HCT116 (cell line): Measurements from ENCODE around the gene IFRD2. TPM values are rescaled to one million over a fixed set of nuclear protein-coding genes. Genes with fewer than 3 reads are reported as not detected.

ENCODE experiments used
- ATAC-seq: fragments of 200-7000 bp; cut with Tn5 transposase; 2 replicates; pipeline ENCODE4 v1.9.1; 2020; ENCODE audit warnings: mild to moderate bottlenecking, moderate library complexity
- BruUV-seq: library from RNA; stranded (reverse); fragments of 400-500 nt; replicated peaks from 2 replicates; lab custom pipeline; 2021; lab: Mats Ljungman, UMichigan
- CTCF ChIA-PET: fragments of 300-600 bp; sonication (Branson Sonifier 250); formaldehyde crosslinking; loops from one replicate; lab custom pipeline; 2021; ENCODE audit warnings: antibody characterized with exemption; lab: Charles Lee
- POLR2A ChIA-PET: fragments of 300-600, 350-600 bp; sonication (Branson Sonifier 250); formaldehyde crosslinking; loops from one replicate; lab custom pipeline; 2021; ENCODE audit warnings: antibody characterized with exemption; lab: Charles Lee
- RAD21 ChIA-PET, 2 experiments: fragments of 300-600 bp; sonication (Branson Sonifier 250); formaldehyde crosslinking; loops; one replicate each; lab custom pipeline; 2023; ENCODE audit warnings: low total read pairs in 2 of 2; ENCODE audit not compliant: uncharacterized antibody in 2 of 2, unreplicated experiment in 2 of 2, low non-redundant PET in 1 of 2; lab: Charles Lee
- DNase-seq: peaks from one replicate; pipeline ENCODE4 v3.0.0-alpha.2; 2010; ENCODE audit warnings: low read depth, low spot score
- H2AFZ ChIP-seq: fragments of 200-600 bp; shearing (Covaris generic), sonication (generic); 2 replicates; pipeline ENCODE4 v1.6.1; 2017; ENCODE audit warnings: low read depth, mixed run types, mixed read lengths, antibody characterized with exemption, low read length; ENCODE audit not compliant: poor library complexity, severe bottlenecking
- H3K27ac ChIP-seq: 2 replicates; pipeline ENCODE4 v1.5.1; 2012; ENCODE audit warnings: low read depth, low read length
- H3K27me3 ChIP-seq: fragments of 200-600 bp; sonication (generic); 2 replicates; pipeline ENCODE4 v1.6.1; 2016; ENCODE audit warnings: mixed run types, low read length, mixed read lengths; ENCODE audit not compliant: insufficient read depth
- H3K36me3 ChIP-seq, 2 experiments: fragments of 200-500 bp in 1 of 2; fragments of 200-600 bp in 1 of 2; sonication (Bioruptor generic) in 1 of 2; sonication (generic) in 1 of 2; 2 replicates each; pipeline versions ENCODE4 v1.5.1 to v1.6.1; 2014 to 2016; ENCODE audit warnings: low read length in 2 of 2, inconsistent platforms in 1 of 2, mixed read lengths in 1 of 2, mixed run types in 1 of 2; ENCODE audit not compliant: insufficient read depth in 2 of 2, control insufficient read depth in 1 of 2
- H3K4me1 ChIP-seq, 2 experiments: fragments of 200-600 bp in 1 of 2; sonication (generic) in 1 of 2; 2 replicates each; pipeline versions ENCODE4 v1.5.1 to v1.6.1; 2012 to 2017; ENCODE audit warnings: low read length in 2 of 2, inconsistent platforms in 1 of 2, mild to moderate bottlenecking in 1 of 2, mixed read lengths in 1 of 2, mixed run types in 1 of 2, moderate library complexity in 1 of 2; ENCODE audit not compliant: insufficient read depth in 2 of 2, control insufficient read depth in 1 of 2
- H3K4me2 ChIP-seq: fragments of 200-600 bp; sonication (generic); 2 replicates; pipeline ENCODE4 v1.6.1; 2017; ENCODE audit warnings: mixed run types, low read length, mixed read lengths
- H3K4me3 ChIP-seq, 2 experiments: fragments of 200-600 bp in 1 of 2; sonication (generic) in 1 of 2; replicated peaks in 1 of 2; 2 replicates each; pipeline ENCODE4 v1.5.1; 2011 to 2016; ENCODE audit warnings: low read length in 2 of 2, control low read depth in 1 of 2, low read depth in 1 of 2, mild to moderate bottlenecking in 1 of 2, mixed read lengths in 1 of 2, mixed run types in 1 of 2
- H3K79me2 ChIP-seq: fragments of 200-600 bp; sonication (generic); 2 replicates; pipeline ENCODE4 v1.6.1; 2017; ENCODE audit warnings: mild to moderate bottlenecking, mixed run types, low read length, moderate library complexity, mixed read lengths; ENCODE audit not compliant: insufficient read depth
- H3K9ac ChIP-seq: fragments of 200-600 bp; sonication (generic); 2 replicates; pipeline ENCODE4 v1.6.1; 2016; ENCODE audit warnings: low read length, mixed read lengths
- H3K9me2 ChIP-seq: fragments of 200-600 bp; sonication (generic), shearing (Covaris generic); 2 replicates; pipeline ENCODE4 v1.6.1; 2017; ENCODE audit warnings: mixed run types, mild to moderate bottlenecking, moderate library complexity; ENCODE audit not compliant: insufficient read depth
- H3K9me3 ChIP-seq, 2 experiments: fragments of 200-500 bp in 1 of 2; fragments of 200-600 bp in 1 of 2; sonication (Bioruptor generic) in 1 of 2; sonication (generic) in 1 of 2; 2 replicates each; pipeline ENCODE4 v1.6.1; 2014 to 2017; ENCODE audit warnings: low read length in 2 of 2, mixed read lengths in 2 of 2, inconsistent platforms in 1 of 2, low read depth in 1 of 2, mild to moderate bottlenecking in 1 of 2, mixed run types in 1 of 2, moderate library complexity in 1 of 2; ENCODE audit not compliant: control insufficient read depth in 1 of 2, insufficient read depth in 1 of 2
- H4K20me1 ChIP-seq: fragments of 200-600 bp; sonication (generic), shearing (Covaris generic); 2 replicates; pipeline ENCODE4 v1.6.1; 2017; ENCODE audit warnings: mixed run types, mild to moderate bottlenecking, moderate library complexity; ENCODE audit not compliant: insufficient read depth
- EGR1 ChIP-seq: IDR thresholded peaks from 2 replicates; pipeline ENCODE4 v1.6.1; 2012; ENCODE audit warnings: low read depth
- FOSL1 ChIP-seq: IDR thresholded peaks from 2 replicates; pipeline ENCODE4 v1.6.1; 2012; ENCODE audit warnings: low read depth
- POLR2AphosphoS5 ChIP-seq: IDR thresholded peaks from 2 replicates; pipeline ENCODE4 v1.6.1; 2011; ENCODE audit warnings: mild to moderate bottlenecking, low read depth, low read length, moderate library complexity
- SIN3A ChIP-seq: IDR thresholded peaks from 2 replicates; pipeline ENCODE4 v1.6.1; 2012; ENCODE audit warnings: low read depth
- TCF7L2 ChIP-seq: IDR thresholded peaks from 2 replicates; pipeline ENCODE4 v1.7.0; 2011; ENCODE audit warnings: borderline replicate concordance, inconsistent platforms; ENCODE audit not compliant: insufficient read depth, insufficient read length; ENCODE audit errors: extremely low read depth
- ZBTB33 ChIP-seq: IDR thresholded peaks from 2 replicates; pipeline ENCODE4 v1.6.1; 2011; ENCODE audit warnings: mild to moderate bottlenecking, low read length, moderate library complexity; ENCODE audit not compliant: insufficient replicate concordance; ENCODE audit errors: extremely low read depth
- ZNF274 ChIP-seq: fragments of 200-500 bp; sonication (Bioruptor generic); IDR thresholded peaks from 2 replicates; pipeline ENCODE4 v1.6.1; 2014; ENCODE audit warnings: mild to moderate bottlenecking, low read depth, low read length, inconsistent platforms
- intact Hi-C: fragments of 100-400 bp; cut with micrococcal nuclease; formaldehyde crosslinking; loops from 2 replicates; pipeline ENCODE4 v1.10.0; 2022
- total RNA-seq: library from RNA; stranded (reverse); gene quantifications from one replicate; pipeline ENCODE4 v1.2.1, GENCODE V29; 2021; ENCODE audit not compliant: unreplicated experiment
- TF ChIP-seq, protein P1 (sequence below): IDR thresholded peaks from 2 replicates; pipeline ENCODE4 v1.6.1; 2012; ENCODE audit warnings: low read depth

The IFRD2 gene
- total RNA-seq, 1 experiment from 2014 or later: 146 TPM

DNA sequence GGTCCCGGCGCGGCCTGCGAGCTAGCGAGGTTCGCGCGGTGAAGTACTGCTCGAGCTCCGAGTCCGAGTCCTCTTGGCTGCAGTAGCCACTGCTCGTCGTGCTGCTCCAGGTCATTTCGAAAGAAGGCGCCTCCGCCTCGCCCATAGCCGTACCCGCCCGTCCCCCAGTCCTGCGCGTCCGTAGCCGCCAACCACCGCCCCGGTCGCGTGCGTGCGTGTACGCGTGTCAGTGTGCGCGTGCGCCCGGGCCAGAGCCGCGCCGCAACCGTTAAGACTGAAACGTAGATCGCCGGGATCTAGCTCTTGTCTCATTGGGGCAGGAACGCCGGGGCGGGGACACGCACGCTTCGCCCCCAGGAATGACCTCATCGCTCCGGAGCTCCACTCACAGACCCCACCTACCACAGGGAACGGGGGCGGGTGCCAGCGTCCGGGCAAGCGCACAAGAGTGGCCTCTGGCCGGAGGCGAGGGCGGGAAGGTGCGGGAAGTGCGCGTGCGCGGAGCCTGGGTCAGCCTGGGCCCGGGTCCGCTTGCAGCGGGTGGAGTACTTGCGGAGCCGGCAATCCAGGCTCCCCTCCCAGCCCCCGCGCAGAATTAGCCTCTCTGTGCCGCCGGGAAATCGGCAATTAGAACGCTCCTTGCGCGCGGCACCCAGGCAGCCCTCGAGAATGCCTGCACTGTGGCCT lies 45.1 kb upstream of the IFRD2 start:
- ChIA-PET POLR2A (interaction anchor here (0.6 to 3.1 kb wide), 13 partner anchors 8 to 275 kb away, joined by 3 to 25 read pairs (median 4); partner anchors contain the start of genes CISH, CYB561D2, GNAI2 and HYAL2), CTCF (interaction anchor here (0.9 to 2.6 kb wide), 13 partner anchors 9 to 274 kb away, joined by 3 to 24 read pairs (median 7); partner anchors contain the start of genes CISH, CYB561D2, GNAI2 and NPRL2), RAD21 (interaction anchor here (0.9 to 1.6 kb wide), 4 partner anchors 9 to 277 kb away, joined by 3 to 5 read pairs (median 4); partner anchors contain the start of genes HYAL3 (in 1 of the 2), NAA80 (in 1 of the 2) and TUSC2 (in 1 of the 2))
- Histone ChIP-seq H2AFZ (no peak overlapping the region), H3K9me2 (no peaks in the 10 kb centered on the region), H3K27ac (peak overlapping the region; percentile 82), H3K4me3 (peak overlapping the region; percentile 72 to 89), H4K20me1 (no peaks in the 10 kb centered on the region; the same call in 1 of the 2 replicates), H3K36me3 (peaks cover 2 to 16% of the 10 kb centered on the region in 2 experiments; a peak in 2 of 4 replicates), H3K9ac (peak overlapping the region; percentile 98), H3K27me3 (no peaks in the 10 kb centered on the region), H3K4me2 (peak overlapping the region; percentile 95), H3K9me3 (no peaks in the 10 kb centered on the region), H3K4me1 (peaks cover 29 to 69% of the 10 kb centered on the region in 2 experiments), H3K79me2 (peaks cover 70% of the 10 kb centered on the region)
- no peak for TF ChIP-seq SIN3A
- TF ChIP-seq POLR2AphosphoS5: peak; percentile 92
- TF ChIP-seq TCF7L2: peak; percentile 28
- DNase-seq: peak; percentile 97
- intact Hi-C loops: no loop called here
- ATAC-seq: peak; percentile 86
- no TSS peak for BruUV-seq

DNA sequence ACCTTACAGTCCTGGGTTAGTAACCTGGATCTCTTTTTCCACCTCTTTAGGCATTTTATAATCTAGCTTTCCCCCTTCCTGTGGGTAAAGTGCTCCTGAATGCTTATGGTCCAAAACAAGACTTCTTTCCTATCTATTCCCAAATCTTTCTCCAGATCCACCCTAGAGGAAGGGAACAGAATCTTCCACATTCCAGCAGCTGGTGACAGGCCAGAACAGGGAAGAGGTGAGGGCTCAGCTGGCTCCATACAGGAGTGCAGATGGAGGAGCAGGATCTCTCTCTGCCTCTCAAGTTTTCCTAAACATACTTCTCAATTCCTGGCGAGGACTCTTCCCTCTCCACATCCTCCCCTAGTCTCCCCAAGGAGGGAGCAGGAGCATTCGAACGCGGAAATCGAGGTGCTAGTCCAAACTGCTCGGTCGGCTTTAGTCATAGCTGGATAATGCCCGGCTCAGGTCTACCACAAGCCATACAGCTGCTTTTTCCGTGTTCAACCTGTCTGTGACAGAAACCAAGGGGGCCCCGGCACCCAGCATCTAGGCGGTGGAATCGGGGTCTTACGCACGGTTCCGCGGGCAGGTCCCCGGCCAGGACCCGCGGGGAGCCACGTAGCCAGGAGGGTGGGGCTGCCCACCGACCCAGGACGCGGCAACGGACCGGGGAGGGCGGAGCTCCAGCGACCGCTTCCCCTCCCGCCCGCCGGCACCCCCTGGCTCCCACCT lies 44.4 kb upstream of the IFRD2 start:
- peak overlapping the region; percentile 72 to 89 for H3K4me3 ChIP-seq
- no peaks in the 10 kb centered on the region for H3K9me2 ChIP-seq
- no peaks in the 10 kb centered on the region for H3K9me3 ChIP-seq
- H3K79me2 ChIP-seq: peaks cover 77% of the 10 kb centered on the region
- ChIA-PET RAD21 (interaction anchor here (0.9 to 1.6 kb wide), 4 partner anchors 8 to 277 kb away, joined by 3 to 5 read pairs (median 4); partner anchors contain the start of genes HYAL3 (in 1 of the 2), NAA80 (in 1 of the 2) and TUSC2 (in 1 of the 2)), POLR2A (interaction anchor here (0.6 to 3.1 kb wide), 13 partner anchors 9 to 275 kb away, joined by 3 to 25 read pairs (median 4); partner anchors contain the start of genes CISH, CYB561D2, GNAI2 and HYAL2), CTCF (interaction anchor here (0.9 to 2.6 kb wide), 13 partner anchors 9 to 275 kb away, joined by 3 to 24 read pairs (median 7); partner anchors contain the start of genes CISH, CYB561D2, GNAI2 and NPRL2)
- ATAC-seq (peak; percentile 39), DNase-seq (no peak)
- peaks cover 6 to 22% of the 10 kb centered on the region in 2 experiments; a peak in 3 of 4 replicates for H3K36me3 ChIP-seq
- H3K27me3 ChIP-seq: no peaks in the 10 kb centered on the region
- H2AFZ ChIP-seq: no peak overlapping the region
- H3K27ac ChIP-seq: peak overlapping the region; percentile 82
- peak overlapping the region; percentile 98 for H3K9ac ChIP-seq
- no peaks in the 10 kb centered on the region; the same call in 1 of the 2 replicates for H4K20me1 ChIP-seq
- intact Hi-C loops: no loop called here
- TSS peak; percentile 64 for BruUV-seq
- H3K4me2 ChIP-seq: peak overlapping the region; percentile 95
- peaks cover 29 to 65% of the 10 kb centered on the region in 2 experiments for H3K4me1 ChIP-seq
- no peak for TF ChIP-seq ZNF274
- TF ChIP-seq, protein P1, sequence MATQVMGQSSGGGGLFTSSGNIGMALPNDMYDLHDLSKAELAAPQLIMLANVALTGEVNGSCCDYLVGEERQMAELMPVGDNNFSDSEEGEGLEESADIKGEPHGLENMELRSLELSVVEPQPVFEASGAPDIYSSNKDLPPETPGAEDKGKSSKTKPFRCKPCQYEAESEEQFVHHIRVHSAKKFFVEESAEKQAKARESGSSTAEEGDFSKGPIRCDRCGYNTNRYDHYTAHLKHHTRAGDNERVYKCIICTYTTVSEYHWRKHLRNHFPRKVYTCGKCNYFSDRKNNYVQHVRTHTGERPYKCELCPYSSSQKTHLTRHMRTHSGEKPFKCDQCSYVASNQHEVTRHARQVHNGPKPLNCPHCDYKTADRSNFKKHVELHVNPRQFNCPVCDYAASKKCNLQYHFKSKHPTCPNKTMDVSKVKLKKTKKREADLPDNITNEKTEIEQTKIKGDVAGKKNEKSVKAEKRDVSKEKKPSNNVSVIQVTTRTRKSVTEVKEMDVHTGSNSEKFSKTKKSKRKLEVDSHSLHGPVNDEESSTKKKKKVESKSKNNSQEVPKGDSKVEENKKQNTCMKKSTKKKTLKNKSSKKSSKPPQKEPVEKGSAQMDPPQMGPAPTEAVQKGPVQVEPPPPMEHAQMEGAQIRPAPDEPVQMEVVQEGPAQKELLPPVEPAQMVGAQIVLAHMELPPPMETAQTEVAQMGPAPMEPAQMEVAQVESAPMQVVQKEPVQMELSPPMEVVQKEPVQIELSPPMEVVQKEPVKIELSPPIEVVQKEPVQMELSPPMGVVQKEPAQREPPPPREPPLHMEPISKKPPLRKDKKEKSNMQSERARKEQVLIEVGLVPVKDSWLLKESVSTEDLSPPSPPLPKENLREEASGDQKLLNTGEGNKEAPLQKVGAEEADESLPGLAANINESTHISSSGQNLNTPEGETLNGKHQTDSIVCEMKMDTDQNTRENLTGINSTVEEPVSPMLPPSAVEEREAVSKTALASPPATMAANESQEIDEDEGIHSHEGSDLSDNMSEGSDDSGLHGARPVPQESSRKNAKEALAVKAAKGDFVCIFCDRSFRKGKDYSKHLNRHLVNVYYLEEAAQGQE: no peak
- no peak for TF ChIP-seq ZBTB33
- TF ChIP-seq POLR2AphosphoS5: no peak
- no peak for TF ChIP-seq FOSL1
- no peak for TF ChIP-seq EGR1
